SHP77 (cell line): Measurements from ENCODE around the gene WASF3.
"Not testable (repeated sequence)": the region's sequence is repeated elsewhere in the genome, so short reads cannot be mapped to it uniquely, and the experiment has no call there.

ENCODE experiments used
- DNase-seq, 2 experiments: peaks; one replicate each; lab custom pipeline; 2025; lab: John Stamatoyannopoulos, UW

The WASF3 gene

GRCh38 chr13:26716984-26717383 is 159.5 kb downstream of the WASF3 start:
- DNase-seq = no peak

GRCh38 chr13:26718146-26718545 is 160.7 kb downstream of the WASF3 start:
- no peak for DNase-seq

GRCh38 chr13:26718872-26719271 is 161.4 kb downstream of the WASF3 start:
- DNase-seq = no peak

- DNase-seq = peak in 1 of 2 experiments; percentile 20
Measured at GRCh38 chr13:26719356-26719945, 162.0 kb downstream of the WASF3 start.

- peak in 1 of 2 experiments; percentile 27 for DNase-seq
Measured at GRCh38 chr13:26721251-26722121, 164.0 kb downstream of the WASF3 start.

- no peak for DNase-seq
Measured at GRCh38 chr13:26722321-26722720, 164.8 kb downstream of the WASF3 start.

GRCh38 chr13:26723620-26724019 is 166.1 kb downstream of the WASF3 start:
- not testable (repeated sequence) for DNase-seq

GRCh38 chr13:26726684-26727083 is 169.2 kb downstream of the WASF3 start:
- no peak for DNase-seq

- DNase-seq = no peak
Measured at GRCh38 chr13:26727122-26727521, 169.6 kb downstream of the WASF3 start.

- no peak for DNase-seq
Measured at GRCh38 chr13:26727633-26728032, 170.2 kb downstream of the WASF3 start.

GRCh38 chr13:26735677-26736076 is 178.2 kb downstream of the WASF3 start:
- no peak for DNase-seq
